ENCODE data around the gene ASB18.

The ASB18 gene

DNA sequence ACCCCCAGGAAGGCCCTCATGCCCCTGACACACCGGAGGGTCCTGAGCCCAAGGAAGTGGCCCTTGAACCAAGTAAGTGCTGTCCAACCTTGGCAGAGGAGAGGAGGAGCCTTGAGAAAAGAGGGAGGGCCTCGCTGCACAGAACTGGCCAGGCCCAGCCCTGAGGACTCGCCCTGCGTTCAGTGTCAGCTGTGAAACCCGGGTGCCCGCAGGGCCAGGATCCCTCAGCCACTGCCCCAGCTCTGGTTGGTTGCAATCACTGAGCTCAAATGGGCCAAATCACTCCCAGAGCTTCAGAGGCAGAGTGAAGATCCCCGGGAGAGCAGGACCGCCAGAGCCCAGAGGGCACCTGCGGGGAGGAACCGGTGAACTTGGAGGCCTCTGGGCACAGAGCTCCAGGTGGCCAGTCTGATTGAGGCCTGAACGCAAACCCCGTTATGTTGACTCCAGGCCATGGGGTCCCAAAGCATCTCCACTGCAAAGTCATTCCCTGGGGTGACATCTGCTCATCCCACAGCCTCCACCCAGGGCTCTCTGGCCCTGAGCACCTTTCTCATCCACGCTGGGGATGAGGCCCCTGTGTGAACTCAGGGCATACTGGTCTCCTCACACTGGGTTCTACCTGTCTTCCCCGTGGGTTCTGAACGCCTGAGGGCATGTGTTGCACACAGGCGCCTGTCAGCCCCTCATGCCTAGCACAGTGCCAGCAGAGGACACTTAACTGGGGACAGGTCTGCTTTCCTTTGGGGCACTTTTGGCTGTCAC lies 107.9 kb downstream of the ASB18 start:
- TF ChIP-seq TEAD4 (IDR thresholded peaks at IDR 0.05): no peak
- TF ChIP-seq RAD21 (IDR thresholded peaks at IDR 0.05; ENCODE audit: low read depth): no peak
- no peak for TF ChIP-seq ZBTB7A (IDR thresholded peaks at IDR 0.05; ENCODE audit: low read depth)
- TF ChIP-seq TCF12 (IDR thresholded peaks at IDR 0.05; ENCODE audit: low read depth): no peak
- TF ChIP-seq EGR1 (IDR thresholded peaks at IDR 0.05): no peak
- no peak for TF ChIP-seq FOXM1 (IDR thresholded peaks at IDR 0.05; ENCODE audit: borderline replicate concordance, low read depth)
- TF ChIP-seq TAF1 (IDR thresholded peaks at IDR 0.05; ENCODE audit: low read depth): no peak
- TF ChIP-seq, protein P1, sequence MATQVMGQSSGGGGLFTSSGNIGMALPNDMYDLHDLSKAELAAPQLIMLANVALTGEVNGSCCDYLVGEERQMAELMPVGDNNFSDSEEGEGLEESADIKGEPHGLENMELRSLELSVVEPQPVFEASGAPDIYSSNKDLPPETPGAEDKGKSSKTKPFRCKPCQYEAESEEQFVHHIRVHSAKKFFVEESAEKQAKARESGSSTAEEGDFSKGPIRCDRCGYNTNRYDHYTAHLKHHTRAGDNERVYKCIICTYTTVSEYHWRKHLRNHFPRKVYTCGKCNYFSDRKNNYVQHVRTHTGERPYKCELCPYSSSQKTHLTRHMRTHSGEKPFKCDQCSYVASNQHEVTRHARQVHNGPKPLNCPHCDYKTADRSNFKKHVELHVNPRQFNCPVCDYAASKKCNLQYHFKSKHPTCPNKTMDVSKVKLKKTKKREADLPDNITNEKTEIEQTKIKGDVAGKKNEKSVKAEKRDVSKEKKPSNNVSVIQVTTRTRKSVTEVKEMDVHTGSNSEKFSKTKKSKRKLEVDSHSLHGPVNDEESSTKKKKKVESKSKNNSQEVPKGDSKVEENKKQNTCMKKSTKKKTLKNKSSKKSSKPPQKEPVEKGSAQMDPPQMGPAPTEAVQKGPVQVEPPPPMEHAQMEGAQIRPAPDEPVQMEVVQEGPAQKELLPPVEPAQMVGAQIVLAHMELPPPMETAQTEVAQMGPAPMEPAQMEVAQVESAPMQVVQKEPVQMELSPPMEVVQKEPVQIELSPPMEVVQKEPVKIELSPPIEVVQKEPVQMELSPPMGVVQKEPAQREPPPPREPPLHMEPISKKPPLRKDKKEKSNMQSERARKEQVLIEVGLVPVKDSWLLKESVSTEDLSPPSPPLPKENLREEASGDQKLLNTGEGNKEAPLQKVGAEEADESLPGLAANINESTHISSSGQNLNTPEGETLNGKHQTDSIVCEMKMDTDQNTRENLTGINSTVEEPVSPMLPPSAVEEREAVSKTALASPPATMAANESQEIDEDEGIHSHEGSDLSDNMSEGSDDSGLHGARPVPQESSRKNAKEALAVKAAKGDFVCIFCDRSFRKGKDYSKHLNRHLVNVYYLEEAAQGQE (IDR thresholded peaks at IDR 0.05; ENCODE audit: low read depth): no peak
- no peak for TF ChIP-seq MAX (IDR thresholded peaks at IDR 0.05)
- TF ChIP-seq EP300 (IDR thresholded peaks at IDR 0.05; ENCODE audit: borderline replicate concordance): no peak
- no peak for TF ChIP-seq CEBPB (IDR thresholded peaks at IDR 0.05)
- no peak for TF ChIP-seq YY1 (IDR thresholded peaks at IDR 0.05; ENCODE audit: low read depth)
- TF ChIP-seq, protein P2, sequence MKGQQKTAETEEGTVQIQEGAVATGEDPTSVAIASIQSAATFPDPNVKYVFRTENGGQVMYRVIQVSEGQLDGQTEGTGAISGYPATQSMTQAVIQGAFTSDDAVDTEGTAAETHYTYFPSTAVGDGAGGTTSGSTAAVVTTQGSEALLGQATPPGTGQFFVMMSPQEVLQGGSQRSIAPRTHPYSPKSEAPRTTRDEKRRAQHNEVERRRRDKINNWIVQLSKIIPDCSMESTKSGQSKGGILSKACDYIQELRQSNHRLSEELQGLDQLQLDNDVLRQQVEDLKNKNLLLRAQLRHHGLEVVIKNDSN (IDR thresholded peaks at IDR 0.05): no peak
- no peak for TF ChIP-seq NFIC (IDR thresholded peaks at IDR 0.05)
- TF ChIP-seq CREB1 (IDR thresholded peaks at IDR 0.05; ENCODE audit: low read depth): no peak

DNA sequence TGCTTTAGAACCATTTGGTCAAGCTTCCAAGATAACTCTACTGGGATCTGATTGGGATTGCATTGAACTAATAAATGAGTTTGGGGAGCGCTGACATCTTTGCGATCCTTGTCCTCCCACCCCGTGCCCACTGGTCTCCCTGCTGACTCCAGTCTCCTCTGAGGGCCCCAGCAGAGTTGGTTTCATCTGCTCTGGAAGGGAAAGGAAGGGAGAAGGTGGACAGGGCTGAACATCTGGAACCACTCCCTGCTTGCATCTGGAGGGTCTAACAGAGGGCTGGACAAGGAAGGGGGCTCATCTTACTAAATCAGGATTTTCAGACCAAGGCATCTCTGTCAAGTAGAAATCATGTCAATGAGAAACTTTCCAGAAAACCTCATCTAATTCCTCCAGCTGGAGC lies 108.8 kb downstream of the ASB18 start:
- TF ChIP-seq CEBPB (IDR thresholded peaks at IDR 0.05): no peak
- TF ChIP-seq NFIC (IDR thresholded peaks at IDR 0.05): no peak
- no peak for TF ChIP-seq EP300 (IDR thresholded peaks at IDR 0.05; ENCODE audit: borderline replicate concordance)
- TF ChIP-seq, protein P2 (IDR thresholded peaks at IDR 0.05): no peak
- no peak for TF ChIP-seq ZBTB7A (IDR thresholded peaks at IDR 0.05; ENCODE audit: low read depth)
- TF ChIP-seq CREB1 (IDR thresholded peaks at IDR 0.05; ENCODE audit: low read depth): no peak
- TF ChIP-seq TAF1 (IDR thresholded peaks at IDR 0.05; ENCODE audit: low read depth): no peak

- no peak for TF ChIP-seq CREB1 (IDR thresholded peaks at IDR 0.05; ENCODE audit: low read depth)
These were observed 117.8 kb downstream of the ASB18 start for GRCh38 chr2:236146436-236146835.

GRCh38 chr2:236143811-236144210 lies 120.4 kb downstream of the ASB18 start:
- TF ChIP-seq CREB1 (IDR thresholded peaks at IDR 0.05; ENCODE audit: low read depth): no peak
- no peak for TF ChIP-seq NFIC (IDR thresholded peaks at IDR 0.05)
- TF ChIP-seq CEBPB (IDR thresholded peaks at IDR 0.05): no peak
- TF ChIP-seq, protein P1 (IDR thresholded peaks at IDR 0.05; ENCODE audit: low read depth): no peak
- no peak for TF ChIP-seq TAF1 (IDR thresholded peaks at IDR 0.05; ENCODE audit: low read depth)
- TF ChIP-seq RAD21 (IDR thresholded peaks at IDR 0.05; ENCODE audit: low read depth): no peak
- no peak for TF ChIP-seq TCF12 (IDR thresholded peaks at IDR 0.05; ENCODE audit: low read depth)
- no peak for TF ChIP-seq ZBTB7A (IDR thresholded peaks at IDR 0.05; ENCODE audit: low read depth)
- no peak for TF ChIP-seq MAX (IDR thresholded peaks at IDR 0.05)
- no peak for TF ChIP-seq YY1 (IDR thresholded peaks at IDR 0.05; ENCODE audit: low read depth)
- no peak for TF ChIP-seq TEAD4 (IDR thresholded peaks at IDR 0.05)
- TF ChIP-seq, protein P2 (IDR thresholded peaks at IDR 0.05): no peak
- TF ChIP-seq EP300 (IDR thresholded peaks at IDR 0.05; ENCODE audit: borderline replicate concordance): no peak

Measured in Ishikawa (cell line).